Measurements from ENCODE around the gene ELF5.
A peak's percentile ranks its signal among the peaks of the same experiment; 100 is the strongest.

ELF5 gene

GRCh38 chr11:34490304-34490703 lies 23.3 kb downstream of the ELF5 start:
- DNase-seq: no peak

GRCh38 chr11:34488855-34489557 lies 24.6 kb downstream of the ELF5 start:
- DNase-seq: no peak

- no peak for DNase-seq
Measured at GRCh38 chr11:34487430-34487829, 26.2 kb downstream of the ELF5 start.

- DNase-seq: no peak
Measured at GRCh38 chr11:34483106-34483874, 30.3 kb downstream of the ELF5 start.

- DNase-seq: no peak
Measured at GRCh38 chr11:34481307-34481706, 32.3 kb downstream of the ELF5 start.

GRCh38 chr11:34480314-34480713 lies 33.3 kb downstream of the ELF5 start:
- DNase-seq: peak; percentile 14

- DNase-seq: no peak
Measured at GRCh38 chr11:34478845-34479663, 34.5 kb downstream of the ELF5 start.

GRCh38 chr11:34476849-34477248 lies 36.7 kb downstream of the ELF5 start:
- no peak for DNase-seq

GRCh38 chr11:34475656-34476055 lies 37.9 kb downstream of the ELF5 start:
- no peak for DNase-seq

- DNase-seq: no peak
Measured at GRCh38 chr11:34473603-34474169, 39.9 kb downstream of the ELF5 start.

- DNase-seq: peak; percentile 12
Measured at GRCh38 chr11:34468209-34468841, 45.3 kb downstream of the ELF5 start.

GRCh38 chr11:34466802-34467488 lies 46.6 kb downstream of the ELF5 start:
- DNase-seq: no peak

- no peak for DNase-seq
Measured at GRCh38 chr11:34464591-34465051, 49.0 kb downstream of the ELF5 start.

GRCh38 chr11:34461215-34461614 lies 52.4 kb downstream of the ELF5 start:
- no peak for DNase-seq

- no peak for DNase-seq
Measured at GRCh38 chr11:34460278-34460677, 53.3 kb downstream of the ELF5 start.

GRCh38 chr11:34459507-34460162 lies 54.0 kb downstream of the ELF5 start:
- no peak for DNase-seq

- no peak for DNase-seq
Measured at GRCh38 chr11:34458525-34458924, 55.1 kb downstream of the ELF5 start.

- no peak for DNase-seq
Measured at GRCh38 chr11:34457607-34458006, 56.0 kb downstream of the ELF5 start.

GRCh38 chr11:34454308-34455032 lies 59.1 kb downstream of the ELF5 start:
- DNase-seq: no peak

GRCh38 chr11:34451053-34451452 lies 62.5 kb downstream of the ELF5 start:
- no peak for DNase-seq
